ENCODE measurements around the gene ZNF490. TPM values are rescaled to one million over a fixed set of nuclear protein-coding genes. Genes with fewer than 3 reads are reported as not detected.

ZNF490 gene
- total and polyA plus RNA-seq, 10 of the 15 experiments (the other 5 are each of a cell fraction or from before 2014, with no cell fraction given): 0.57 to 8.4 (median 3.2) TPM

DNA sequence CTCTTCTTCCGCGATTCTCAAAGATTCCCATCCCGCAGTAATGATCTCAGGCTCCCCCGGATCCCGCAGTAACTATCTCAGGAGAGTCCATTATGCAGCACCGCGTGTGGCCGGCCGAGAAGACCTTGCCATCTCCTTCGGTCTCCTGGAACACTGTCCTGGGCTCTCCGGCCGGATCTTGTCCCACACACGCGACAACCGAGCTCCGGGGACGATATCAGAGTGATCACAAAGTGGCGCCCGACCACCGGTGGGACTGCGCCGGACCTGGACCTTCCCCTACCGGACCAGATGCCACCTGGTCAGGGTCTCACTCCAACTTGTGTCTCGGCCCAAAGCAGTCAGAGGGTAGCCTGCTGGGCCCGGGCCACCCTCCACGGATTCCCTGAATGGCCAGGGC, 31.9 kb upstream of the ZNF490 start:
- H3K4me3 ChIP-seq: no peak overlapping the region
- ChIA-PET SMC1A (ENCODE audit: uncharacterized antibody, unreplicated experiment) (no interaction called here), RAD21 (ENCODE audit: unreplicated experiment) (no interaction called here), CTCF (no interaction called here), POLR2A (no interaction called here)
- no peaks in the 10 kb centered on the region for H3K27me3 ChIP-seq (replicated peaks in 1 of 2; ENCODE audit: control insufficient read depth in 2 of 2, insufficient read depth in 2 of 2, low read length in 1 of 2)
- H3K36me3 ChIP-seq (ENCODE audit: control insufficient read depth in 2 of 2, insufficient read depth in 2 of 2, low read length in 1 of 2): peaks cover 0 to 5% of the 10 kb centered on the region in 2 experiments; a peak in 1 of 4 replicates
- H2AFZ ChIP-seq (ENCODE audit: control insufficient read depth, low read depth, low read length): no peak overlapping the region
- 95% methylated on average over 26 of the region's 26 CpGs for WGBS (ENCODE audit: insufficient coverage, insufficient replicate concordance, low lambda C conversion rate, missing lambda C conversion rate)
- in situ Hi-C loops (cut with MboI) (no loop called here), intact Hi-C loops (cut with micrococcal nuclease; ENCODE audit: unreplicated experiment) (no loop called here)
- H3K4me1 ChIP-seq (ENCODE audit: control insufficient read depth, insufficient read depth, low read length): 0 out of 2 replicates have a peak, but pooled peaks cover 5% of the 10 kb centered on the region
- no peak overlapping the region for H3K4me2 ChIP-seq (ENCODE audit: control insufficient read depth, insufficient read depth)
- BruUV-seq (replicated peaks): no TSS peak
- no peaks in the 10 kb centered on the region for H4K20me1 ChIP-seq (ENCODE audit: control insufficient read depth, insufficient read depth)
- TF ChIP-seq ZNF207 (IDR thresholded peaks at IDR 0.05; ENCODE audit: borderline replicate concordance) (no peak), TBL1XR1 (IDR thresholded peaks at IDR 0.05; ENCODE audit: low read depth, low read length) (no peak), GATAD2B (conservative IDR thresholded peaks at IDR 0.05; ENCODE audit: low read depth) (no peak), HDGF (IDR thresholded peaks at IDR 0.05) (no peak)
- H3K27ac ChIP-seq (ENCODE audit: control insufficient read depth, insufficient read depth): no peak overlapping the region
- H3K9ac ChIP-seq (ENCODE audit: control insufficient read depth, insufficient read depth, low read length): no peak overlapping the region
- ATAC-seq: no peak
- no peak for DNase-seq (ENCODE audit: low read depth, low spot score)
- no peaks in the 10 kb centered on the region for H3K79me2 ChIP-seq (ENCODE audit: control insufficient read depth, insufficient read depth, low read length)
- FAIRE-seq: no peak
- H3K9me3 ChIP-seq (replicated peaks; ENCODE audit: control insufficient read depth, insufficient read depth, low read length): no peaks in the 10 kb centered on the region

DNA sequence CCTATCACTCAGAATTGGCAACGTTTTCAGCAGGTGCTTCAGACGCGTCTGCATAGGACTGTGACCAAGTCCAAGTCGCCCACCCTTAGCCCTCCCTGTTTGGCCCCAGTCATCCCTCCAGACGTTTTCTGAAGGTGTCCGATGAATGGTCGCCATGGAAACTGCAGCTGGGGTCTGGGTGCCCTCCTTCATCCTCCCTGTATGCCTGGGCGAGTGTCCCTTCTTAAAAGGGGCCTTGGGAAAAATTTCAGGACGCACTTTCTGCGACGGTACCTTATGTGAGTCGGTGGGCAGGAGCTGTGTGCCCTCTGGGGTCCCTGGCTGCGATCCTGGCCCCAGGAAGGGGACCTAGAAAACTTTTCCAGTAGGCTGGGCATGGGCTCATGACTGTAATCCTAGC, 30.8 kb upstream of the ZNF490 start:
- Histone ChIP-seq H3K27me3 (replicated peaks in 1 of 2; ENCODE audit: control insufficient read depth in 2 of 2, insufficient read depth in 2 of 2, low read length in 1 of 2) (no peaks in the 10 kb centered on the region), H3K36me3 (ENCODE audit: control insufficient read depth in 2 of 2, insufficient read depth in 2 of 2, low read length in 1 of 2) (peaks cover 0 to 4% of the 10 kb centered on the region in 2 experiments; a peak in 1 of 4 replicates), H3K79me2 (ENCODE audit: control insufficient read depth, insufficient read depth, low read length) (no peaks in the 10 kb centered on the region), H3K27ac (ENCODE audit: control insufficient read depth, insufficient read depth) (no peak overlapping the region), H3K9ac (ENCODE audit: control insufficient read depth, insufficient read depth, low read length) (no peak overlapping the region), H4K20me1 (ENCODE audit: control insufficient read depth, insufficient read depth) (no peaks in the 10 kb centered on the region), H2AFZ (ENCODE audit: control insufficient read depth, low read depth, low read length) (no peak overlapping the region), H3K9me3 (replicated peaks; ENCODE audit: control insufficient read depth, insufficient read depth, low read length) (no peaks in the 10 kb centered on the region), H3K4me3 (no peak overlapping the region), H3K4me2 (ENCODE audit: control insufficient read depth, insufficient read depth) (no peak overlapping the region), H3K4me1 (ENCODE audit: control insufficient read depth, insufficient read depth, low read length) (0 out of 2 replicates have a peak, but pooled peaks cover 5% of the 10 kb centered on the region)
- ChIA-PET CTCF (interaction anchor here (0.5 to 2.3 kb wide), 2 partner anchors 30 to 67 kb away, joined by 3 to 15 read pairs; no protein-coding TSS in a partner anchor), POLR2A (no interaction called here), RAD21 (ENCODE audit: unreplicated experiment) (no interaction called here), SMC1A (ENCODE audit: uncharacterized antibody, unreplicated experiment) (no interaction called here)
- no peak for DNase-seq (ENCODE audit: low read depth, low spot score)
- no peak for ATAC-seq
- no TSS peak for BruUV-seq (replicated peaks)
- WGBS (ENCODE audit: insufficient coverage, insufficient replicate concordance, low lambda C conversion rate, missing lambda C conversion rate): 88% methylated on average over 13 of the region's 13 CpGs
- intact Hi-C loops (cut with micrococcal nuclease; ENCODE audit: unreplicated experiment) (no loop called here), in situ Hi-C loops (cut with MboI) (no loop called here)
- TF ChIP-seq IKZF1 (conservative IDR thresholded peaks at IDR 0.05): no peak
- no peak for TF ChIP-seq NRF1 (conservative IDR thresholded peaks at IDR 0.05; ENCODE audit: low read depth, low read length)
- no peak for TF ChIP-seq EP300 (IDR thresholded peaks at IDR 0.05; ENCODE audit: borderline replicate concordance in 1 of 2, control insufficient read depth in 1 of 2, low read depth in 2 of 2, low read length in 2 of 2)
- TF ChIP-seq NFXL1 (IDR thresholded peaks at IDR 0.05; ENCODE audit: borderline replicate concordance): no peak
- no peak for TF ChIP-seq NR2C2 (IDR thresholded peaks at IDR 0.05; ENCODE audit: borderline replicate concordance, control insufficient read depth, insufficient read length, low read depth)
- no peak for TF ChIP-seq MTA3 (IDR thresholded peaks at IDR 0.05; ENCODE audit: borderline replicate concordance, low read length)
- TF ChIP-seq, protein P1, sequence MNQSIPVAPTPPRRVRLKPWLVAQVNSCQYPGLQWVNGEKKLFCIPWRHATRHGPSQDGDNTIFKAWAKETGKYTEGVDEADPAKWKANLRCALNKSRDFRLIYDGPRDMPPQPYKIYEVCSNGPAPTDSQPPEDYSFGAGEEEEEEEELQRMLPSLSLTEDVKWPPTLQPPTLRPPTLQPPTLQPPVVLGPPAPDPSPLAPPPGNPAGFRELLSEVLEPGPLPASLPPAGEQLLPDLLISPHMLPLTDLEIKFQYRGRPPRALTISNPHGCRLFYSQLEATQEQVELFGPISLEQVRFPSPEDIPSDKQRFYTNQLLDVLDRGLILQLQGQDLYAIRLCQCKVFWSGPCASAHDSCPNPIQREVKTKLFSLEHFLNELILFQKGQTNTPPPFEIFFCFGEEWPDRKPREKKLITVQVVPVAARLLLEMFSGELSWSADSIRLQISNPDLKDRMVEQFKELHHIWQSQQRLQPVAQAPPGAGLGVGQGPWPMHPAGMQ (IDR thresholded peaks at IDR 0.05; ENCODE audit: borderline replicate concordance): no peak
- TF ChIP-seq ASH2L (IDR thresholded peaks at IDR 0.05; ENCODE audit: borderline replicate concordance, low read depth): no peak
- FAIRE-seq: no peak

Measured in GM12878 (cell line).